ENCODE measurements around the gene RPLP1.

RPLP1 gene

GRCh38 chr15:69462030-69462492 is 9.4 kb downstream of the RPLP1 start:
- DNase-seq (ENCODE audit: low read depth in 1 of 2, low spot score in 1 of 2): no peak
- H3K4me3 ChIP-seq (replicated peaks; ENCODE audit: insufficient read depth, low read length): peak overlapping the region; percentile 50
- H3K27me3 ChIP-seq (ENCODE audit: insufficient read depth, poor library complexity, severe bottlenecking): no peaks in the 10 kb centered on the region
- H3K27ac ChIP-seq (replicated peaks): peak overlapping the region; percentile 77
- TF ChIP-seq POLR2AphosphoS5 (IDR thresholded peaks at IDR 0.05; ENCODE audit: low read depth) (no peak), CTCF (IDR thresholded peaks at IDR 0.05; ENCODE audit: insufficient read depth, low read length) (no peak), SPI1 (IDR thresholded peaks at IDR 0.05; ENCODE audit: borderline replicate concordance, low read depth) (no peak), GABPA (IDR thresholded peaks at IDR 0.05; ENCODE audit: low read depth) (no peak), REST (IDR thresholded peaks at IDR 0.05; ENCODE audit: insufficient replicate concordance, low read depth) (no peak)

- H3K27ac ChIP-seq (replicated peaks): peak overlapping the region; percentile 77
Measured at GRCh38 chr15:69462493-69463181, 10.0 kb downstream of the RPLP1 start.

More at GRCh38 chr15:69462493-69463181, 10.0 kb downstream of the RPLP1 start:
- Histone ChIP-seq H3K4me3 (replicated peaks; ENCODE audit: insufficient read depth, low read length) (peak overlapping the region; percentile 50), H3K27me3 (ENCODE audit: insufficient read depth, poor library complexity, severe bottlenecking) (no peaks in the 10 kb centered on the region)
- TF ChIP-seq SPI1 (IDR thresholded peaks at IDR 0.05; ENCODE audit: borderline replicate concordance, low read depth) (no peak), REST (IDR thresholded peaks at IDR 0.05; ENCODE audit: insufficient replicate concordance, low read depth) (no peak), GABPA (IDR thresholded peaks at IDR 0.05; ENCODE audit: low read depth) (no peak; the same call in 1 of the 2 replicates), POLR2AphosphoS5 (IDR thresholded peaks at IDR 0.05; ENCODE audit: low read depth) (peak; percentile 65), CTCF (IDR thresholded peaks at IDR 0.05; ENCODE audit: insufficient read depth, low read length) (peak; percentile 92)
- DNase-seq (ENCODE audit: low read depth in 1 of 2, low spot score in 1 of 2): peak; percentile 85 to 95
